Measurements from ENCODE around the gene C20orf141.
"Not testable (repeated sequence)": the region's sequence is repeated elsewhere in the genome, so short reads cannot be mapped to it uniquely, and the experiment has no call there.

Gene C20orf141

DNA sequence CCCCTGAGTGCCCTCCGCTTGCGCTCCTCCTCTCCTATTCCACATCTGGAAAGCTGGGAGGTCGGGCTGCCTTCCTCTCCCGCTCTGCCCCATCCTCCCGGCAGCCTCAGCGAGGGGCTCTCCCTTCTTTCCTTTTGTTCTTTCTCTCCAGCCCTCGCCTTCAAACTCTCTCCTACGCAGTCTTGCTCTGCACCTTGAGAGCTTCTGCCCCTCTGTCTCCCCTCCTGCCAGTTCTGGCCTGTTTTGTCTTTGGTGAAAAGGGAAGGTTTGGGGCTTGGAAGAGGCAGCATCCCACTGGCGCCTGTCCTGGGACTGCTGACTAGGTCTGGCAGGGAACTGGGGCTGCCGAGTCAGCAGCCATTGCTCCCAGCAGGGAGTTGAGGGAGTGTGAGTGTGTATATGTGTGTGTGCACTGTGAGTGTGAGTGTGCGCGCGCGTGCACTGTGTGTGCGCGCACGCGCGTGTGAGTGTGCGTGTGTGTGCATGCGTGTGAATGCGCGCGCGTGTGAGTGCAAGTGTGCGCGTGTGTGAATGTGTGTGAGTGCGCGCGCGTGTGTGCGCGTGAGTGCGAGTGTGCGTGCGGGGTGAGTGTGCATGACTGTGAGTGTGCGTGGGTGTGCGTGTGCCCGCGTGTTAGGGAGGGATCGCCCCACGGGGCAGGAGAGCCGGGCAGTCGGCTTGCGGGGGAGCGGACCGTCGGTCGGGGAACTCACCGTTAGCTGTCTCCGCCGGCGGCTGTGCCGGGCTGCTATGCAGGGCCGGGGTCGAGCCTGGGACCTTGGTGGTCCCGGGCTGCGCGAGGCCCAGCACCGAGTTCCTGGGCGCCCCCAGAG is 14.9 kb upstream of the C20orf141 start:
- no peak for DNase-seq

DNA sequence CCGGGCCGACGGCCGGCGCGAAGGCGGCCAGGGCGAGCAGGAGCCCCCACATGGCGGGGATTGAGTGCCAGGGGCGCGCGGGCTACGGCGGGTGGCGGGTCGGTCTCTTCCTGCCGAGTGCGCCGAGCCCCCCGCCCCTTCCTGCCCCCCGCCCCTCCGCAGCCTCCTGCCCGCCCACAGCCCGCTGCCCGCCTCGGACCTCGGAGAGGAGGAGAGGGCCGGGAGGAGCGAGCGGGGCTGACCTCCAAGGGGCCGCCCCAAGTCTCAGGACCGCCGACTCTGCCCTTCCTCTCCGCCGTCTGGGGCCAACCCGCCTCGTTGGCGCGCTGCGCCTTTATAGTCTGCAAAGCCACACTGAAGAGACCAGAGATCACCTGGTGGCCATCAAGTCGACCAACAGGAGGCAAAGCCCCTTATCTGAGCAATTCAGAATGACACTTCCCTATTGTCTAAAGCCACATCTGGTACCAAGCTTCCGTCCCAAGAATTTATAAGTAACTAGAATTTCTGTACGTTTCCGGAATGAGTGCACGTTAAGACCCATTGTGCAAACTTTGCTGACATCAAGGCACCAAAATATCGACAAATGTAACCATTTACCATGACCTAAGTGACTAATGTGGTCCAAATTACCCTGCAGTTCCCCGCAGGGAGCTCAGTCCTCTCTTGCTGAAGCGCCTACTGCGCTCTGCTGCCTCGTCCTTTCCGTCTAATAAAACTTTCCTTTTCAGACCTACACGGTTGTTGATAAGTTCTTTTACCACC is 14.1 kb upstream of the C20orf141 start, which contains the start of gene CPXM1:
Gene CPXM1, minus strand, starts transcription at position 107 of the 765 bp plus-strand sequence. Its CDS starts 55 bp downstream, at position 52.
- DNase-seq: no peak

DNA sequence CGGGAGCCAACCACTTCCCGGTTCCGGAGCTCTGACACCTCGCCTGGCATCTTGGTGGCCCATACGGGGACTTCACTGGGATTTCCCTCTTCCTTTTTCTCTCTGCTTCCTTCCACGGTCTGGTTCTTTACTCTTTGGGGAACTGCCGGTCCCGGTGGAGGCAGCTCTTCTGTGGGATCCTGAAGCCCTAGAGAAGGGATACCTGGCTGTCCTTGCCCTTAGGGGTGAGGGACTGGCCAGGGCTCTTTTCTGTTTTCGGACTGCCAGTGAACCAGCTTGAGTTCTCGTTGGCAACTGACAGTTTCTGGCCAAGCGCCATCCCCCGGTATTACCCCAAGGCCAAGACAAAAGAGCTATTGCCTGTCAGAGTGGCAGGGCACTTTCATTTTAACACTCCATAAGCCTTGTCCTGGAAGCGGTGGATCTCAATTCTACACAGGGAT is 13.5 kb upstream of the C20orf141 start:
- DNase-seq: no peak

DNA sequence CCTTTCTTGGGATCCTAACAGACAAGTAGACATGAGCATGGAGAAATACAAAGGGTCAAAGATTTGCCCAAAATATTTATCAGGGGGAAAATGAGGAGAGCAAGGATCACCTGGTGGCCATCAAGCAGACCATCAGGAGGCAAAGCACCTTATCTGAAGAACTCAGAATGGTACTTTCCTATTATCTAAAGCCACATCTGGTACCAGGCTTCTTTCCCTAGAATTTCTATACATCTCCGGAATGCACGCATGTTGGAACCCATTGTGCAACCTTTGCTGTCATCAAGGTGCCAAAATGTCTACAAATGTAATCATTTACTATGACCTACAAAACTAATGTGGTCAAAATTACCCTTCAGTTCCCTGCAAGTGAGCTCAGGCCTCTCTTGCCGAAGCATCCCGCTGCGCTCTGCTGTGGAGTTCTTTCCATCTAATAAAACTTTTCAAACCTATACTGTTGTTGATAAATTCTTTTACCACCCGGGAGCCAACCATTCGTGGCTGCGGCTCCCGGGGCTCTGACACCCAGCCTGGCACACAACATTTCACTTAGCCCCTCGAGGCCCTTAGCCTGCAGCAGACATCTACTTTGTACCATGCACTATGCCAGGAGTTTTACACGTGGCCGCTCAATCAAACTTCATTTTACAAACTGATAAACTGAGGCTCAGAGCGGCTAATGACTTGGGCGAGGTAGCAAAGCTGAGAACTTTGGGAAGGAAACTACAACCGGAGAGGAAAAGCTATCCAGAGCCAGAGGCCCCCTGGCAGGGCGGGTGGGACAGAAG is 10.6 kb upstream of the C20orf141 start:
- no peak for DNase-seq

DNA sequence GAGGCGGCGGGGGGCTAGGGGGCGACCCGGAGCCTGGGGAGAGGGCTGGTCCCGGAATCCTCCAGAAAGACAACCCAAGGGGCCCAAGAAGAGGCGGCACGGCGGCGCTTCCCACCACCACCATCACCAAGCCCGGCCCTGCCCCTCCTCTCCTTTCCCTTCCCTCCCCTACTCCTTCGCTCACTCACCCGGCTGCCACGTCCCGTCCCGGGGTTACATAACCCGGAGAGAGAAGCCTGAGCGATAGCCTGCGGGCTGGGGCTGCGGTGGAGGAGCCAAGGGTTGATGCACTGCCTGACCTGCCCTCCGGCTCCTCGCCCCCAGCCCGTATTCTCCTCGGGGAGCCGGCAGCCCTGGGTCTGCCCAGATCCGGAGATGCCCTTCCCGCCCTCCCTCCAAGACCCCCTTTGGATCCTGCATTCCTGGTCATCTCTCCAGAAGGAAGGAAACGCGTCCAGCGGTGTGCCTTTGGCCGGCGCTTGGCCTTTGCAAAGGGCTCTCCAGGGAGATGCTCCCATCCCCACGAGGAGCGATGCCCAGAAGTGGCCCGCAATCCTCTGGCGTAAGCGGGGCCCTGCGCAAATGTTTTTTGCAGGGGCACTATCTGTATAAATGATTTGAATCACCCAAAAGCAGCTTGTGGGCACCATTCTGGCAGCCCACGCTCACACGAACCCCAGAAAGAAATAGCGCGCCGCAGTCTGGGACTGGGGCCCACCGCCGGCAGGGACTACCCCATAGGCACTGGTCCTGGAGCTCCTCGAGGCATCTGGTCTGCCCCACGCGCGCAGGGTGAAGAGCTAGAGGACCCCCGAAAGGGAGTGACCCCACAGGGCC is 9.7 kb upstream of the C20orf141 start:
- DNase-seq: no peak

DNA sequence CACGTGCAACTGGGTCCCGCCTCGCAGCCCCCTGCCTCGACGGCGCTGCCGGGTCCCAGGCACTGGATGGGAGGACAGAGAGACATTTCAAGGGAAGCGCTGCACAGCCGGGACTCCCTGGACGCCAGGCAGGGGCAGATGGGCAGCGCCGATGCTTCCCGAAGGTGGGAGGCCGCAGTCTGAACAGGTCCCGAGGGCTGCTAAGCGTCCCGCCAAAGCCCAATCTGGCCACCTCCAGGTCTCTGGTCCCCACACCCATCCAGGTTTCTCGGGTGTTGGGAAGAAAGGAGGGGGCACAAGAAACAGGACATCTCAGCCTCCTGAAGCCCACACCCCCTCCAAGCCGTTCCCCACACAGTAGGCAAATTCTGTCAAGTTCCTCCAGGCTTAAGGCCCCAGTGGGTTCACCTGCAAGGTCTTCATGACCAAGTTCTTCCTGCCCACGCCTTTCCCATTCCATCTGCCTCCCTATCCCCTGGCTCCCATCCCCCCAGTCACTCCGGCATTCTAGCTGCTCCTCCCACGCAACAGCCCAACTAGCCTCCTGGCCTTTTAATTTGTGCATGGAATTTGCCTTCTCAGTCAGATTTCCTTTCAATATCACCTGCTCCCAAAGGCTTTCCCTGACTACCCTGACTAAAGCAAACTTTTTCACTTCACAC is 9.0 kb upstream of the C20orf141 start:
- no peak for DNase-seq

DNA sequence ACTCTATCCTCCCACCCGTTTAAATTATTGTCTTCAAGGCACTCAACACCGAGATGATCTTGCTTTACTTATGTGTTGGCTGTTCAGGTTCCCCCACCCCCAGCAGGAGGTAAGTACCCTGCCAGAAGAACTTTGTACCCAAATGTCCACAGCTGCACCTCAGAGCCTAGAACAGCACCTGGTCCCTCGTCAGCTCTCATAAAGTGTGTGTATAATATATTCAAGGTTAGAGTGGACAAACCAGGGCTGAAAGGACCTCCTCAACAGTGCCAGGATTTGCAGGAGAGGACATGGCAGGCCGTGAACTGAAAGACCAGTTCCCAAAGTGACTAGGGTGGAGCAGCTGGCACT is 8.5 kb upstream of the C20orf141 start:
- DNase-seq: no peak

DNA sequence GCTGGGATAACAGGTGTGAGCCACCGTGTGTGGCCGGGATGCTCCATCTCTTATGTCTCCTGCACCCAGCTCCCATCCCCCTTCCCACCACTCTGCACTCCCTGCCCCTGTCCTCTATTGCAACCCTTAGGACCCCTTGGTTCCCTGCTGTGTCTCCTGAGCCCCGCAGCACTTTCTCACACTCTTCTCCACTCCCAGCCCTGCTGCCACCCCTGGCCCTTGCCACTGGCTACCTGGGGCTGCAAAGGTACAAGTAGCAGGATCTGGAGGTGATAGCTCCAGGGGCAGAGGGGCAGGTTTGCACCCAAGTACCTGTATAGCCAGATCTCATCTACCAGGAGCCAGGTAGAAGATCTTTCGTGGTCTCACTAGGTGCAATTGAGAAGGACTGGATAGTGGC is 7.8 kb upstream of the C20orf141 start:
- DNase-seq: no peak

DNA sequence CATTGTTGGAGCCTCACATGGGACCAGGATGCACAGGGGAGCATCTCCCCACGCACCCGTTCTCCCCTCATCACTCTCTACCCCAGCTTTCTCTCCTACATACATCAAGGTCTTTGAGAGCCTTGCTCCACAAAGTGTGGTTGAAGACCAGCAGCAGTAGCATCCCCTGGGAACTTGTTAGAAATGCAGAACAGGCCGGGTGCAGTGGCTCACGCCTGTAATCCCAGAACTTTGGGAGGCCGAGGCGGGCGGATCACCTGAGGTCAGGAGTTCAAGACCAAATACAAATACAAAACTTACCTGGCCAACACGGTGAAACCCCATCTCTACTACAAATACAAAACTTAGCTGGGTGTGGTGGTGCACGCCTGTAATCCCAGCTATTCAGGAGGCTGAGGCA is 6.9 kb upstream of the C20orf141 start:
- DNase-seq: not testable (repeated sequence)

DNA sequence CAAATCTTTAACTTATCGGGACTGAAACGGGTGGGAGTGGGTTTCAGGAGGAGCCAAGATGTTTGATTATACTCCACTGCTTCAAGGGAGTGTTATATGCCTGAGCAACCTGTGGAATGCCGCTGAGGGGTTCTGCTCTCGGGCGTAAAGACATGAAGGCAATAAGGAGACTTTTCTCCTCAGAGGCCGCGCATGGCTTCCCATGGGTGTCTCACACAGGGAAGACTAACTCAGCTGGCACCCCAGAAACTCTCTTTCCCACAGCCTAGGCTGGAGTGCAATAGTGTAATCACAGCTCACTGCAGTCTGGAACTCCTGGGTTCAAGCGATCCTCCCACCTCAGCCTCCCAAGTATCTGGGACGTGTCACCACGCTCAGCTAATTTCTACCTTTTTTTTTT is 5.1 kb upstream of the C20orf141 start:
- DNase-seq: no peak

DNA sequence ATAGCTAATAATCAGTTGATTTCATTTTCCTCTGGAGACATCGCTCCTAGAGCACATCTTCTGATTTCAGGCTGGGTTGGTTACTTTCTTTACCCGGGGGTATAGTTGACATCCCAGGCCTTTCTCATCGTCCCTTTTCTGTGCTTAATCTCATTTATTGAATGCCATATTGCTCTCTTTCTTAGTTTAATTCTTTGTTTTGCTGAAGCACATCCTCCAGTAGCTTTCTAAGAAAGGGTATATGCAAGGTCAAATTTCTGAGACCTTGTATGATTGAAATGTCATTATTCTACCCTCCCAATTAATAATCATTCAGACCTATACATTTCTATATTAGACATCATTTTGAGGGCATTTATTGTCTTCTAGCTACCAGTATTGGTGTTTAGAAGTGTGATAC is 2.6 kb upstream of the C20orf141 start:
- DNase-seq: no peak

DNA sequence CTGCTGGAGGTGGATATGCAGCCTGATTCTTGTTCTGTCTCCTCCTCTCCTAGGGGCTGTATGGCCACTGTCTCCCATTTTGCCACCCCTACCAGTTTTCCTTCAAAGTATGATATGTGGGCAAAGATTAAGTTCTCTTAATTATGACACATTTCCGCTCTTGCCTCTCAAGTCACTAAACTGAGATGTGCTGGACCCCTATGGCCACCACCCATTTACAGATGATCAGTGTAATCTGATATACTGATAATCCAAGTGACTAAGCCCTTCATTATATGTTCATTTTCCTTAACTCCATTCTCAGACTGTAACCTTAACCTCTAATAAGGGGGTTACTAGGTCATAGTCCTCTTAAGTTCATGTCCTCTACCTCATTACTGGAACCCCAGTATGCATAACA is 711 bp upstream of the C20orf141 start:
- DNase-seq: no peak

DNA sequence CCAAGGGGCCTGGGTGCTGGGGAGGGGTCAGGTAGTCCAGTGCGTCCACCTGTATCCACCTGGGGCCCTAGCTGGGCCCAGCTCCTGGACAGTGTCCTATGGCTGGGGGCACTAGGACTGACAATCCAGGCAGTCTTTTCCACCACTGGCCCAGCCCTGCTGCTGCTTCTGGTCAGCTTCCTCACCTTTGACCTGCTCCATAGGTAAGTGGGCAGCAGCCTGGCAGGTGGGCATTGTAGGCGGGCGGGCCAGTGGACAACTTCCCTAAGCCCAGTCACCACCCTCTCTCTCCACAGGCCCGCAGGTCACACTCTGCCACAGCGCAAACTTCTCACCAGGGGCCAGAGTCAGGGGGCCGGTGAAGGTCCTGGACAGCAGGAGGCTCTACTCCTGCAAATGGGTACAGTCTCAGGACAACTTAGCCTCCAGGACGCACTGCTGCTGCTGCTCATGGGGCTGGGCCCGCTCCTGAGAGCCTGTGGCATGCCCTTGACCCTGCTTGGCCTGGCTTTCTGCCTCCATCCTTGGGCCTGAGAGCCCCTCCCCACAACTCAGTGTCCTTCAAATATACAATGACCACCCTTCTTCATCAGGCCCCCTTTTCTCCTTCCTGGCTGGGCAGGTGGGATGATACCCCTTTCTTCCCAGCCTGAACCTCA is 584 bp downstream of the C20orf141 start:
- no peak for DNase-seq

DNA sequence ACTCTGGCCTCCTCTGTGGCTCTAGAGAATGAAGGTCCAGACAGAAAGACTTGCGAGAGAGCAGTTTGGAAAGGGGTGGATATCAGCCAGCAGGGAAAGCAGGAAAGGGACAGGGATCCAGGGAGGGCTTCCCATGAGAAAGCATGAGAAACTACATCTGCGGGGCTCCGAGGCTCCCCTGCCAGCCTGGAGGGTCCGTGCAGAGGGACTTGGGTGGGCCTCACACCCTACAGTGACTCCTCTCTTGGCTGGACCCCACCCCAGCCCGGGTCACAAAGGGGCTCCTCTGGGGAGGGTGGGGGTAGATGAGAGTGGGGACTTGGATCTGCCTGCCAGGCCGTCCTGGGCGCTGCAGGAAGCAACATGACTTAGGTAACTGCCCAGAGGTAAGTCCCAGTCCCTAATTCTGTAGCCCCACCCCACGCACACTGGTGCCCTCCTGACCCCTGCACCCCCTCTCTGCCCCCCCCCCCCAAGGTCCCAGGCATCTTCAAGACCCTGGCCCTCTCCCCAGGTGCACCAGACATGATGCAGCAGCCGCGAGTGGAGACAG is 1.3 kb downstream of the C20orf141 start, which contains the start of gene TMEM239:
Gene TMEM239, plus strand, starts transcription at position 335 of the 553 bp plus-strand sequence. Its CDS starts 191 bp downstream, at position 526.
- DNase-seq: no peak

DNA sequence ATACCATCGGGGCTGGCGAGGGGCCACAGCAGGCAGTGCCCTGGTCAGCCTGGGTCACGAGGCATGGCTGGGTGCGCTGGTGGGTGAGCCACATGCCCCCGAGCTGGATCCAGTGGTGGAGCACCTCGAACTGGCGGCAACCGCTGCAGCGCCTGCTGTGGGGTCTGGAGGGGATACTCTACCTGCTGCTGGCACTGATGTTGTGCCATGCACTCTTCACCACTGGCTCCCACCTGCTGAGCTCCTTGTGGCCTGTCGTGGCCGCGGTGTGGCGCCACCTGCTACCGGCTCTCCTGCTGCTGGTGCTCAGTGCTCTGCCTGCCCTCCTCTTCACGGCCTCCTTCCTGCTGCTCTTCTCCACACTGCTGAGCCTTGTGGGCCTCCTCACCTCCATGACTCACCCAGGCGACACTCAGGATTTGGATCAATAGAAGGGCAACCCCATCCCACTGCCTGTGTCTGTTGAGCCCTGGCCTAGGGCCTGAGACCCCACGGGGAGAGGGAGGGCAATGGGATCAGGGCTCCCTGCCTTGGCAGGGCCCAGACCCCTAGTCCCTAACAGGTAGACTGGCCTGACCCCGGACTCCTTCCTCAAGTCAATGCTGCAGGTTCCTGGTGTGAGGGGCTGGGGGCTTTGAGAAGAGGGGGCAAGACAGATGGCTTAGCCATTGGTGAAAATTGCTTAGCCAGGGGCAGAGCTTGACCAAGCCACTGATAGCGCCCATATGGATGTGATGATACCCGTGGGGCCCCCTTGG is 2.0 kb downstream of the C20orf141 start:
- DNase-seq: no peak

DNA sequence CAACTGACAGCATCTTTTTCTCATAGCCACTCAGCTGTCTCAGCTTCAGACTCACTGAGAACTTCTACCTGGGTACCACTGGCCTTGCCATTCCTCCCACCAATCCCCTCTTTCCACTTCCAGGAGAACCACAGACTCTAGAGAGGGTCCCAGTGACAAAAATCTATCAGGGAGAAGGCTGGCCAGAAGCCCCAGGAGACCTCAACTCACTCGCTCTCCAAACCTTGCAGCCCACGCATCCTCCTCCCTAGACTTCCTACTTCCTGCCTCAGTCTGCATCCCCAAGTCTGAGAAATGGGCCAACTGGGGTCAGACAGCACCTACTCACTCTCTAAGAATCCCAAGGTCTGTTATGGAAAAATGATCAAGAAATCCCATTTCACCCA is 2.5 kb downstream of the C20orf141 start:
- DNase-seq: no peak

DNA sequence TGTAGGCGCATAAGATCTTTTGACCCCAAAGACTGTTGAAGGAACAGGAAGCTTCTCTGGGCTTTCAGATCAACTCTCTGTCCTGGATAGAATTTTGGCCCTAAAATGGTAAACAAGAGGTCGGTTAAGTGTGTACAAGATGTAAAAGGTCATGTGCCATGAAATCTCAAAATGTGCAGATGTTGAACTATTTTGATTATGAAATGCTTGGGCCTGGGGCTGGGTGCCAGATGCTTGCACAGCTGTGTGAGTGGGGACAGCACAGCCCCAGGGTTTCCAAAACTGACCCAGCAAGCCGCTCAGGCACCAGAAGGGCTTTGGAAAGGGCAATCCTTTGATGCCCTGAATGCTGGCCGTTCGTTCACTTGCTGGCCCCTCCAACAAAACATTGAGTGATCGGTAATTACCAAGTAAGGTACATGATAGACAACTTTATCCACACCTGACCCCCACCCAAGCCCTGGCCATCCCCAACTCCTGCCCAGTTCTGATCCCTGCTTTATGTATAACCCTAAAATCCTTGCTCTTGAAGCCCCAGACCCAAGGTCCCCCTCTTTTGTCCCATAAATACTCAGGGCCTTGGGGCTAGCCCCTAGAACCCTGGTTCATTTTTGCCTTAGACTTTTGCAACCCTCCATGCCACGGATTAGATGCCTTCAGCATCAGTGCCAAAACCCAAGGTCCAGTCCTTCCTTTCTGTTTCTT is 3.3 kb downstream of the C20orf141 start:
- no peak for DNase-seq

DNA sequence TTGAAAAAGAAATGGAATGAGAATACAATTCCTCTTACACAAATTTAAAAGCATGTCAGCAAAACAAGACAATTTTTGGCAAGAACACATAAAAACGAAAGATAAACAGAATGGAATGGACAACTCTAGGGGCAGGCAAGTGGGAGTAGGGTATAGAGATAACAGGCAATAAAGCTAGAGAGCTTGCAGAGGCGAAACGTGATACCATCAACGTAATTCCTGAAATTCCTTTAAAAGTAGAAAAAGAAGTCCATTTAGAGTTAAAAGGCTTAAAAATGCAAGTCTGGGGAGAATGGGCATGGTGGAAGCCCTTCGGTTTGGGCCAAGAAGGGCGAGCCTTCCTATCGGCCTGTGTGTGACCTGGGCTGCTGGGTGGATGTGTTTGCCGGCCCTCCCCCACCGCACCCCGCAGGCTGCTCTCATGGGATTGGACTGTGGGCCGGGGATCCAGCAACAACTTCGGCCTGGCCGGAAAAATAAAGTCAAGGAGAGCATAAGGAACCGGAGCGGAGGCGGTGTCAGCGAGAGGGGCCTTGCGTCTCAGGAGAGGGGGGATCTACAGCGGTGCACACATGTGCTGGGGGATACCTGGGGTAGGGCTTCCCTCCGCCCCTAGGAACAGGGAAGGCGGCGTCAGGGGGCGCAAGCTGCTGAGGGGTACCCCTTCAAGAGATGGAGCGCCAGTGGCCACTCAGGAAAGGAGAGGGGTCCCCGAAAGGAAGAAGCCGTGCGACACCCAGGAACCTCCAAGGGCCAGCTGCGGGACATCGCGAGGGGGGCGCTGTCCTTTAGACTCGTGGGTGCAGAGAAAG is 5.5 kb downstream of the C20orf141 start:
- DNase-seq: no peak

All from NCI-H2029 (cell line).